ENCODE results near the gene TSPAN2. TPM values are rescaled to one million over a fixed set of nuclear protein-coding genes. Genes with fewer than 3 reads are reported as not detected.
"Not testable (repeated sequence)": the region's sequence is repeated elsewhere in the genome, so short reads cannot be mapped to it uniquely, and the experiment has no call there.

Gene TSPAN2
- total and polyA plus RNA-seq, 7 experiments from 2014 or later, result 0.30 to 12.0 (median 4.3) TPM; not detected in 1

DNA sequence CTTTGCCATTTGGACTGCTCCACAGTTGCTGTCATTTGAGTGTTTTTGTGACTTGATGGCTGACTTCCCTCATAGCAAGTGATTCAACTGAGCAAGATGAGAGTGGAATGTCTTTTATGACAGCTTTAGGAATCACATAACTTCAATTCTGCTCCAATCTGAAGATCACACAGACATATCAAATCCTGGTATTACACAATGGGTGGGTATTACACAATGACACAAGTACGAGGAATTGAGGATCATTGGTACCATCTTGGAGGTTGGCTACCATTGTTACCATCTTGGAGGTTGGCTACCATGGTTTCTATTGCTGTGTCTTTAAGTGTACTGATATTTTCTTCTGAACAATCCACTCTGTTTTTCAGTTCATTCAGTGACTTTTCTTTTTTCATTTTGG, 68.2 kb downstream of the TSPAN2 start:
- H3K4me3 ChIP-seq (ENCODE audit: low read length), result no peak overlapping the region
- H3K27ac ChIP-seq (ENCODE audit: low read depth, low read length), result no peak overlapping the region
- ATAC-seq (no peak), DNase-seq (no peak)
- POLR2A ChIA-PET, result no interaction called here
- no peaks in the 10 kb centered on the region for H3K36me3 ChIP-seq (ENCODE audit: control insufficient read depth in 2 of 3, insufficient read depth in 3 of 3, low read length in 3 of 3)
- Mint-ChIP-seq H3K4me1 (no peaks in the 10 kb centered on the region), H3K27ac (no peak overlapping the region), H3K27me3 (peaks cover 4 to 33% (median 23%) of the 10 kb centered on the region in 5 donors), H3K4me3 (no peak overlapping the region), H3K36me3 (peaks cover 0 to 9% (median 0%) of the 10 kb centered on the region in 5 donors), H3K9me3 (peaks cover 0 to 6% (median 2%) of the 10 kb centered on the region in 11 donors)
- no peaks in the 10 kb centered on the region for H3K9me3 ChIP-seq (ENCODE audit: control insufficient read depth in 2 of 3, low read length in 3 of 3)
- no peaks in the 10 kb centered on the region for H3K4me1 ChIP-seq (ENCODE audit: control insufficient read depth in 2 of 2, insufficient read depth in 2 of 2, low read length in 2 of 2)
- intact Hi-C loops (cut with micrococcal nuclease), result no loop called here
- no peaks in the 10 kb centered on the region for H3K27me3 ChIP-seq (ENCODE audit: control insufficient read depth in 2 of 2, insufficient read depth in 2 of 2, low read length in 2 of 2)
- CTCF ChIA-PET, result no interaction called here

DNA sequence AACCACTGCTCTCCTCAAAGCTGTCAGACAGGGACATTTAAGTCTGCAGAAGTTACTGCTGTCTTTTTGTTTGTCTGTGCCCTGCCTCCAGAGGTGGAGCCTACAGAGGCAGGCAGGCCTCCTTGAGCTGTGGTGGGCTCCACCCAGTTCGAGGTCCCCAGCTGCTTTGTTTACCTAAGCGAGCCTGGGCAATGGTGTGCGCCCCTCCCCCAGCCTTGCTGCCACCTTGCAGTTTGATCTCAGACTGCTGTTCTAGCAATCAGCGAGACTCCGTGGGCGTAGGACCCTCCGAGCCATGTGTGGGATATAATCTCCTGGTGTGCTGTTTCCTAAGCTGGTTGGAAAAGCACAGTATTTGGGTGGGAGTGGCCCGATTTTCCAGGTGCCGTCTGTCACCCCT, 69.8 kb downstream of the TSPAN2 start:
- H3K9me3 ChIP-seq (ENCODE audit: control insufficient read depth in 2 of 3, low read length in 3 of 3); CTCF ChIA-PET; H3K27ac Mint-ChIP-seq; H3K36me3 ChIP-seq (ENCODE audit: control insufficient read depth in 2 of 3, insufficient read depth in 3 of 3, low read length in 3 of 3); H3K4me1 ChIP-seq (ENCODE audit: control insufficient read depth in 2 of 2, insufficient read depth in 2 of 2, low read length in 2 of 2); H3K9me3 Mint-ChIP-seq; H3K36me3 Mint-ChIP-seq; H3K27me3 ChIP-seq (ENCODE audit: control insufficient read depth in 2 of 2, insufficient read depth in 2 of 2, low read length in 2 of 2); ATAC-seq; H3K4me3 ChIP-seq (ENCODE audit: low read length); H3K4me3 Mint-ChIP-seq; H3K4me1 Mint-ChIP-seq; DNase-seq; H3K27ac ChIP-seq (ENCODE audit: low read depth, low read length); intact Hi-C loops (cut with micrococcal nuclease); POLR2A ChIA-PET: not testable (repeated sequence)
- peaks cover 4 to 33% (median 23%) of the 10 kb centered on the region in 5 donors for H3K27me3 Mint-ChIP-seq

GRCh38 chr1:115013792-115014191, 75.5 kb downstream of the TSPAN2 start:
- ChIA-PET POLR2A (no interaction called here), CTCF (no interaction called here)
- ATAC-seq, result no peak
- no peak for DNase-seq
- Mint-ChIP-seq H3K36me3 (peaks cover 0 to 5% (median 0%) of the 10 kb centered on the region in 5 donors), H3K27me3 (peaks cover 0 to 5% (median 4%) of the 10 kb centered on the region in 5 donors), H3K4me3 (no peak overlapping the region), H3K27ac (no peak overlapping the region), H3K9me3 (peaks cover 0 to 6% (median 4%) of the 10 kb centered on the region in 11 donors), H3K4me1 (no peaks in the 10 kb centered on the region)
- no peaks in the 10 kb centered on the region for H3K36me3 ChIP-seq (ENCODE audit: control insufficient read depth in 2 of 3, insufficient read depth in 3 of 3, low read length in 3 of 3)
- no peak overlapping the region for H3K27ac ChIP-seq (ENCODE audit: low read depth, low read length)
- intact Hi-C loops (cut with micrococcal nuclease), result no loop called here
- H3K4me3 ChIP-seq (ENCODE audit: low read length), result no peak overlapping the region
- no peaks in the 10 kb centered on the region for H3K27me3 ChIP-seq (ENCODE audit: control insufficient read depth in 2 of 2, insufficient read depth in 2 of 2, low read length in 2 of 2)
- H3K9me3 ChIP-seq (ENCODE audit: control insufficient read depth in 2 of 3, low read length in 3 of 3), result no peaks in the 10 kb centered on the region
- no peaks in the 10 kb centered on the region for H3K4me1 ChIP-seq (ENCODE audit: control insufficient read depth in 2 of 2, insufficient read depth in 2 of 2, low read length in 2 of 2)

DNA sequence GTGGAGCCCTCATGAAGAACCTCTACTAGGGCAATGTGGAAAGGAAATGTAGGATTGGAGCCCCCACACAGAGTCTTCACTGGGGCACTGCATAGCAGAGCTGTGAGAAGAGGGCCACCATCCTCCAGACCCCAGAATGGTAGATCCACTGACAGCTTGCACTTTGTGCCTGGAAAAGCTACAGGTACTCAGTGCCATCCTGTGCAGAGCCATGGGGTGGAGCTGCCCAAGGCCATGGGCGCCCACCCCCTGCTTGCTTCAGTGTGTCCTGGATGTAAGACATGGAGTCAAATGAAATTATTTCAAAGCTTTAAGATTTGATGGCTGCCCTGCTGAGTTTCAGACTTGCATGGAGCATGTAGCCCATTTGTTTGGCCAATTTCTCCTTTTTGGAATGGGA, 76.9 kb downstream of the TSPAN2 start:
- Histone ChIP-seq H3K27me3 (ENCODE audit: control insufficient read depth in 2 of 2, insufficient read depth in 2 of 2, low read length in 2 of 2) (no peaks in the 10 kb centered on the region), H3K27ac (ENCODE audit: low read depth, low read length) (no peak overlapping the region), H3K4me1 (ENCODE audit: control insufficient read depth in 2 of 2, insufficient read depth in 2 of 2, low read length in 2 of 2) (no peaks in the 10 kb centered on the region), H3K36me3 (ENCODE audit: control insufficient read depth in 2 of 3, insufficient read depth in 3 of 3, low read length in 3 of 3) (no peaks in the 10 kb centered on the region), H3K4me3 (ENCODE audit: low read length) (no peak overlapping the region), H3K9me3 (ENCODE audit: control insufficient read depth in 2 of 3, low read length in 3 of 3) (no peaks in the 10 kb centered on the region)
- Mint-ChIP-seq H3K9me3 (peaks cover 0 to 5% (median 0%) of the 10 kb centered on the region in 11 donors), H3K36me3 (no peaks in the 10 kb centered on the region), H3K27me3 (peaks cover 0 to 5% (median 0%) of the 10 kb centered on the region in 5 donors), H3K4me3 (no peak overlapping the region), H3K4me1 (no peaks in the 10 kb centered on the region), H3K27ac (no peak overlapping the region)
- intact Hi-C loops (cut with micrococcal nuclease), result no loop called here
- DNase-seq (no peak), ATAC-seq (no peak)
- CTCF ChIA-PET, result no interaction called here
- POLR2A ChIA-PET, result no interaction called here

- no peaks in the 10 kb centered on the region for H3K4me1 ChIP-seq (ENCODE audit: control insufficient read depth in 2 of 2, insufficient read depth in 2 of 2, low read length in 2 of 2)
- H3K36me3 Mint-ChIP-seq, result no peaks in the 10 kb centered on the region
- H3K4me1 Mint-ChIP-seq, result no peaks in the 10 kb centered on the region
- H3K4me3 ChIP-seq (ENCODE audit: low read length), result no peak overlapping the region
- no peak overlapping the region for H3K27ac ChIP-seq (ENCODE audit: low read depth, low read length)
- DNase-seq (no peak), ATAC-seq (no peak)
- CTCF ChIA-PET, result no interaction called here
- H3K36me3 ChIP-seq (ENCODE audit: control insufficient read depth in 2 of 3, insufficient read depth in 3 of 3, low read length in 3 of 3), result no peaks in the 10 kb centered on the region
- POLR2A ChIA-PET, result no interaction called here
- no peak overlapping the region for H3K27ac Mint-ChIP-seq
- H3K4me3 Mint-ChIP-seq, result no peak overlapping the region
- H3K27me3 Mint-ChIP-seq, result peaks cover 0 to 5% (median 0%) of the 10 kb centered on the region in 5 donors
- H3K9me3 Mint-ChIP-seq, result peaks cover 0 to 5% (median 0%) of the 10 kb centered on the region in 11 donors
- H3K9me3 ChIP-seq (ENCODE audit: control insufficient read depth in 2 of 3, low read length in 3 of 3), result no peaks in the 10 kb centered on the region
- intact Hi-C loops (cut with micrococcal nuclease), result no loop called here
- H3K27me3 ChIP-seq (ENCODE audit: control insufficient read depth in 2 of 2, insufficient read depth in 2 of 2, low read length in 2 of 2), result no peaks in the 10 kb centered on the region
Measured at GRCh38 chr1:115012006-115012405, 77.3 kb downstream of the TSPAN2 start.

DNA sequence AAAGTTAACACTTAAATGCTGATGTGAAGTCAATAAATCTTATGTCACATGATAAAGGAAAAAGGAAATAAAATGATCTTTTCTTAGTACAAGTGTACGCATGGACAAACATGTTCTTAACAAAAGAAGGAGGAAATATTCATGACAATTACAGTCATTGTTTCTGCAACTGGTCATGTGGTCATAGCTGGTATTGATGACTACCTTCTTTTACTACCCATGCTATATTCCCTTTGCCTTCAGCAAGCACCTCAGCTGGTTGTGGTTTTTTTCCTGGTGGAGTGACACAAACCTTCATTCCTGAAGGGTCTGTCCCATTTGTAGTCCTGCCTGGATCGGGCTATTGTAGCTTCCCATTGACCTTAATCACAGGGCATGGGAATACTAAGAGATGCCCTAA, 83.1 kb downstream of the TSPAN2 start:
- CTCF ChIA-PET, result no interaction called here
- POLR2A ChIA-PET, result no interaction called here
- DNase-seq (no peak), ATAC-seq (no peak)
- H3K27ac Mint-ChIP-seq, result no peak overlapping the region
- H3K4me3 Mint-ChIP-seq, result no peak overlapping the region
- peaks cover 0 to 2% (median 0%) of the 10 kb centered on the region in 11 donors for H3K9me3 Mint-ChIP-seq
- Histone ChIP-seq H3K36me3 (ENCODE audit: control insufficient read depth in 2 of 3, insufficient read depth in 3 of 3, low read length in 3 of 3) (no peaks in the 10 kb centered on the region), H3K4me1 (ENCODE audit: control insufficient read depth in 2 of 2, insufficient read depth in 2 of 2, low read length in 2 of 2) (no peaks in the 10 kb centered on the region), H3K27me3 (ENCODE audit: control insufficient read depth in 2 of 2, insufficient read depth in 2 of 2, low read length in 2 of 2) (no peaks in the 10 kb centered on the region), H3K9me3 (ENCODE audit: control insufficient read depth in 2 of 3, low read length in 3 of 3) (no peaks in the 10 kb centered on the region), H3K4me3 (ENCODE audit: low read length) (no peak overlapping the region), H3K27ac (ENCODE audit: low read depth, low read length) (no peak overlapping the region)
- peaks cover 0 to 4% (median 0%) of the 10 kb centered on the region in 5 donors for H3K36me3 Mint-ChIP-seq
- no peaks in the 10 kb centered on the region for H3K4me1 Mint-ChIP-seq
- peaks cover 5 to 19% (median 14%) of the 10 kb centered on the region in 5 donors for H3K27me3 Mint-ChIP-seq
- intact Hi-C loops (cut with micrococcal nuclease), result no loop called here
